ENCODE data around the gene CXCL3. TPM values are rescaled to one million over a fixed set of nuclear protein-coding genes. Genes with fewer than 3 reads are reported as not detected.

The CXCL3 gene
- total RNA-seq, 4 donors from 2014 or later: 2.2 to 7.8 TPM; not detected in 2

DNA sequence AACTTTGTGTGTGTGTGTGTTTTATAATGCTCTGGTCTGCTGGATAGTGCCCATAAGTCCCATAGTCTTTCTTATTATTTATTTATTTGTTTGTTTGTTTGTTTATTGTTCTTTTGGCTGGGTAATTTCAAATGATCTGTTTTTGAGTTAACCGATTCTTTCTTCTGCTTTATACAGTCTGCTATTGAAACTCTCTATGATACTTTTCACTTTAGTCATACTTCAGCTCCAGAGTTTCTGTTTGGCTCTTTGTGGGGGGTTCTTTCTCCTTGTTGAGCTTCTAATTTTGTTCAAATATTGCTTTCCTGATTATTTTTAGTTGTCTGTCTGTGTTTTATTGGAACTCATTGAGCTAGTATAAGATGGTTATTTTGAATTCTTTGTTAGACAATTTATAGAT lies 10.0 kb downstream of the CXCL3 start:
- TF ChIP-seq CTCF (IDR thresholded peaks at IDR 0.05; ENCODE audit: low read depth): no peak

DNA sequence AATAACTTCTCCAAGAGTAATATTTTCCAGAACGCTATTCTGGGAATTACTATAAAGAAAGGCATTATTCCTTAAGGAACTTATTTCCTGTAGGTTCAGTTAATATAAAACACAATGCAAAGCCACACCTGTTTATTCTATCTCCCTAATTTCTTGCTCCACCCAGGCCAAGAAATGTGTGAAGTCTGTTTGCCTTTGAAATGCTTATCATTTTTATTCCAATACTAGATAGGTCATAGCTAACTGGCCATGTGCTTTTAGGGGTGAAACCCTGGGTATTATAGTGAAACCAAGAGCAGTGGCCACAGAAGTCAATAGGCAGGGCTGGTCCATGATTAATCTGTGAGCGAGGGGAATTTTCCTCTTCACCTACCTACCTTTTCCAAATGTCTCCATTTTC lies 14.8 kb downstream of the CXCL3 start:
- TF ChIP-seq CTCF (IDR thresholded peaks at IDR 0.05; ENCODE audit: low read depth): no peak

GRCh38 chr4:74021601-74022000 lies 16.9 kb downstream of the CXCL3 start:
- TF ChIP-seq CTCF (IDR thresholded peaks at IDR 0.05; ENCODE audit: low read depth): no peak

GRCh38 chr4:74018771-74019170 lies 19.7 kb downstream of the CXCL3 start:
- TF ChIP-seq CTCF (IDR thresholded peaks at IDR 0.05; ENCODE audit: low read depth): no peak

DNA sequence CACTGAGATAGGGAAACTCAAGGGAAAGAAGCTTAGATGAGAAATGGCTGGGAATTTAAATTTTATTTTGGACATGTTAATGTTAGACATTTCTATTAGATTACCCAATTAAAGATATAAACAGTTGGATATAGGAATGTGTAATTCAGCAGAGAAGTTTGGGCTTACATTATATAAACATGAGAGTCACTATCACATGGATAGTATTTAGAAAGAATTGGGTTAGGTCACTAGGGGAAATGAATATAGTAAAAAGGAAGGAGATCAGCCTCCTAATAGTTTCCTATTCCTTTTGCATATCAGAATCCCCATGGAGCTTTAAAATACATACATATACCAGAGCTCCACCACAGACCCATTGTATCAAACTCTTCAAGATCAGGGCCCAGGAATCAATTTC lies 20.4 kb downstream of the CXCL3 start:
- TF ChIP-seq CTCF (IDR thresholded peaks at IDR 0.05; ENCODE audit: low read depth): no peak

GRCh38 chr4:74016068-74016467 lies 22.4 kb downstream of the CXCL3 start:
- TF ChIP-seq CTCF (IDR thresholded peaks at IDR 0.05; ENCODE audit: low read depth): no peak

DNA sequence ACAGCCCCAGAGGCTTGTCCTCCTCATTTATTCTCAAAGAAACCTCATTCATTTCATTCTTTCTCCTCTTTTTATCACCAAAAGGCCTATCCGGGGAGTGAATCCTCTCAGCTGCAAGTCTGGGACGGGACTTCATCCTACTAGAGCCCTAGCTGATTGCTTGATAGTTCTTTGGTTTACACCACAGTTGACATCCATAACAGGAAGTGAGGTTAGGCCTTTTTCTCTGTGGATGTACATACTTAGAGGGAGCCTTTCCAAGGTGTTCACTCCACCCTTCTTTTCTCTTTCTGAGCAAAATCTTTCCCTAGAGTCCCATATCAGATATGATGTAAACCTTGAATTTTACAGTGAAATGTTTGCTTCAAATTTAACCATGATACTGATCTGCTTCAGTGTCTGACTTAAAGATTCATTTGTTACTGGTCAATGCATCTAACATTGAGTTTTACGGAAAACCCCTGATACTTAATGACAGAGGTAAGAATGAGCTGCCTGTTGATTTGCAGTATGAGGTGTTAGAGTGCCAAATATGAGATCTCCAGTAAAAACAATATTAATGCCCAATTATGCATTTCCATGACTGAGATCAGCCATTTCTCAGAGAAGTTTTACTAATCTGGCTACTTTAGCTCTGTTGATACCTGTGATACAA lies 23.2 kb downstream of the CXCL3 start:
- TF ChIP-seq CTCF (IDR thresholded peaks at IDR 0.05; ENCODE audit: low read depth): no peak

Data from subcutaneous adipose tissue (tissue), 4 donors.